Stimulated activated CD8-positive, alpha-beta memory T cell treated with anti-CD3 and anti-CD28 coated beads, Interleukin-12 subunit alpha, Interleukin-12 subunit beta, amount 100 ng/mL, for 4 hours (primary cell): ENCODE results near the gene CHRNB4.
"Not testable (repeated sequence)": the region's sequence is repeated elsewhere in the genome, so short reads cannot be mapped to it uniquely, and the experiment has no call there.

Experiments
- DNase-seq: peaks from one replicate; pipeline ENCODE4 v3.0.0-alpha.2; 2020; ENCODE audit warnings: low read depth

The CHRNB4 gene

GRCh38 chr15:78615151-78615589, 25.8 kb downstream of the CHRNB4 start:
- DNase-seq = no peak

GRCh38 chr15:78614021-78614420, 27.0 kb downstream of the CHRNB4 start:
- no peak for DNase-seq

DNA sequence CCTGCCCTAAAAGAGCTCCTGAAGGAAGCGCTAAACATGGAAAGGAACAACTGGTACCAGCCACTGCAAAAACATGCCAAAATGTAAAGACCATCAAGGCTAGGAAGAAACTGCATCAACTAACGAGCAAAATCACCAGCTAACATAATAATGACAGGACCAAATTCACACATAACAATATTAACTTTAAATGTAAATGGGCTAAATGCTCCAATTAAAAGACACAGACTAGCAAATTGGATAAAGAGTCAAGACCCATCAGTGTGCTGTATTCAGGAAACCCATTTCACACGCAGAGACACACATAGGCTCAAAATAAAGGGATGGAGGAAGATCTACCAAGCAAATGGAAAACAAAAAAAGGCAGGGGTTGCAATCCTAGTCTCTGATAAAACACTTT, 31.5 kb downstream of the CHRNB4 start:
- DNase-seq = not testable (repeated sequence)

DNA sequence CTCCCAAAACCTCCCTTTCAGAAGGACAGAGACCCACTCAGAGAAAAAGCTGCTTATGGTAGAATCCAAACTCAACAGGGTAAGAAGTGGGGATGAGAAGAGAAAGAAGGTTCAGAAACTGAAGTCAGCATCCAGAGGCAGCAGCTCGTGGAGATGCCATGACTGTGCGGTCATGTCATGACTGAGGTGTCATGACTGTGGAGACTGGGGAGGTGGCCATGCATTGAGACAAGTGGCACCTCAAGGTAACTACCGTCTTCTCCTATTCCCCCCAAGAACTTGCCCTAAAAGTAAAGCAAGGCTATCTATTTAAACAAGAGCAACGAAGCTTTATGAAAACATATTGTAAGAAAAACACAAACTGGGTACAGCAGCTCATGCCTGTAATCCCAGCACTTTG, 35.3 kb downstream of the CHRNB4 start:
- no peak for DNase-seq

DNA sequence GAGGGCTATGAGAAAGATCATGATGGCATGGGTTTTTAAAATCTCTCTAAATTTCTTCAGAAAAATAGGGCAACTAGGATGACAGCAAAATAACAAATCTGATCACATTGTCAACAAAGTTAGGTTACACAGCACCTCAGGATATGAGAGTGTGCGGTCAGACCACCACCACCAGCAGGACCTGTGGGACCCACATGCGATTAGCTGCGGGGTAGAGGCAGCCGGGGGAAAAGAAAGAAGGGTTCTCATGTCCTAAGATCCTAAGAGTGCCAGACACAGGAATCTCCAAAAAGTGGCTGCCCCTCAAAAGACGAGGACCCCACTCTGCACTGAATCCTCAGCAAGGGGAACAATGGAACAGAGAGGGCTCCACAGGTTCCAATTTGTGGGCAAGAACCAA, 35.8 kb downstream of the CHRNB4 start:
- DNase-seq = no peak

- DNase-seq = no peak
Observed at GRCh38 chr15:78604420-78604819, 36.6 kb downstream of the CHRNB4 start.

DNA sequence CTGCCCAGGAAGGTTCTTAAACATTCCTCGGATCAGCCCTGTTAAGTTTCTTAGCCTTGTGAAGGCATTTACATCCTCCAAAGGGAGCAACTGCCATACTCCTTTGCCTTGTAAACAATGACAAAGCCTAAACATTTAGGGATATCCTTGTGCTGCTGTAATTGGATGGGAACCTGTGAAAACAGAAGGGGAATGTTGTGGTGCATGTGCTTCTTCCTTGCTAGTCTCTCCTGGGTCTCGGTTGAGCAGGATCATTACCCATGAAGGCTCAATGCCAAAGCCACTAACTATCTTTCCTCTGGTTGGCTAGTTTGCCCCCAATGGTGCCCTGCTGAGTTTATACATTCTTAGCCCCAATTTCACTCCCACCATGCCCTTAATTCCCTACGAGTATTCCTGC, 37.5 kb downstream of the CHRNB4 start:
- DNase-seq = no peak

- no peak for DNase-seq
Observed at GRCh38 chr15:78599189-78599588, 41.8 kb downstream of the CHRNB4 start.

DNA sequence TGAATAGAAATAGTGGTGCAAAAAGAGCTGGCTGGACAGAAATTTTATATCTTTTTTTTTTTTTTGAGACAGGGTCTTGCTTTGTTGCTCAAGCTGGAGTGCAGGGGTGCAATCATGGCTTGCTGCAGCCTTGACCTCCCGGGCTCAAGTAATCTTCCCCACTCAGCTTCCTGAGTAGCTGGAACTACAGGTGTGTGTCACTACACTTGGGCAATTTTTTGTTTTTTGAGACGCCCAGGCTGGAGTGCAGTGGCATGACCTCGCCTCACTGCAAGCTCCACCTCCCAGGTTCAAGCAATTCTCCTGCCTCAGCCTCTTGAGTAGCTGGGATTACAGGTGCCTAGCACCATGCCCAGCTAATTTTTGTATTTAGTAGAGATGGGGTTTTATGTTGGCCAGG, 42.7 kb downstream of the CHRNB4 start:
- no peak for DNase-seq

DNA sequence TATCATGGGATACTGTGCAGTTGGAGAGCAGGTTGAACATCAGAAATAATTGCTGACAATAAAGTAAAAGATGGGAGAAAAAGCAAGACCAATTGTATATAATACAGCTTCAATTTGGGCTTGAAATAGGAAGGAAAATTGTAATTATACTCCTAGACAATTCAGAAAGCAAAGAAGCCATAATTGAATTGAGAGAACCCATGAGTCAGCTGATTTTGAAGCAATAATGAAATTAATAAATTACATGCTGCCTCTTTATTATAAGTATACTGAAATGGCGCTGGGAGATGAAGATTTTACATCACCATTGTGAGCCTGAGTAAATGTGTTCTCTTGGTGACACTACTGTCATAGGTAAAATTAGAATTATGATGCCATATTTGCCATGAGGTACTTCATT, 43.4 kb downstream of the CHRNB4 start:
- no peak for DNase-seq

DNA sequence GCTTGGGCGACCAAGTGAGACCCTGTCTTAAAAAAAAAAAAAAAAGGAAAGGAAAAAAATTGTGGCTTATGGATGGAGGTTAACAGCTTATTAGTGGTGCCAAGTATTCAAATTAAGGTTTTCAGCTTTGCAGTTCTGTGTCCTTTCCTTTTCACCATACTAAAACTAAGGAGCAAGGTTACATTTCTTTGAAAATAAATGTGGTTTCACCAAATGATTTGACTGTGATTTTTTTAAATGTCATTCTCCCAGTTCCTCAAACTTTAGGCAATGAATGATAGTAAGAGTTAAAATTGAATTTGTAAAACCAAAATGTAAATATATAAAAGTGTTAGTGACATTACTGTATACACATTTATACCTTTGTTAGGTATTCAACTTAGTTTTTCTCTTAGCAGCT, 66.1 kb downstream of the CHRNB4 start:
- DNase-seq = no peak
